Thymus (tissue), 11 donors: ENCODE results near the gene LIN54. TPM values are rescaled to one million over a fixed set of nuclear protein-coding genes. Genes with fewer than 3 reads are reported as not detected.
"Not testable (repeated sequence)": the region's sequence is repeated elsewhere in the genome, so short reads cannot be mapped to it uniquely, and the experiment has no call there.

Experiments used
- DNase-seq, 9 donors: peaks; one replicate each; pipeline ENCODE4 v3.0.0-alpha.2; 2013; ENCODE audit warnings: low spot score in 9 of 9, low read depth in 6 of 9, missing footprints in 1 of 9
- H3K27ac ChIP-seq, 2 donors: one replicate each; pipeline ENCODE4 v1.5.1; 2013; ENCODE audit warnings: control low read depth in 1 of 2, low read depth in 1 of 2, low read length in 1 of 2, mild to moderate bottlenecking in 1 of 2, moderate library complexity in 1 of 2
- H3K27me3 ChIP-seq, 2 donors: one replicate each; pipeline ENCODE4 v1.5.1; 2013; ENCODE audit warnings: low read length in 1 of 2; ENCODE audit not compliant: control insufficient read depth in 2 of 2, insufficient read depth in 1 of 2
- H3K36me3 ChIP-seq, 2 donors: one replicate each; pipeline ENCODE4 v1.5.1; 2013; ENCODE audit warnings: low read length in 1 of 2, mild to moderate bottlenecking in 1 of 2, moderate library complexity in 1 of 2; ENCODE audit not compliant: control insufficient read depth in 2 of 2, insufficient read depth in 2 of 2
- H3K4me1 ChIP-seq, 2 donors: one replicate each; pipeline ENCODE4 v1.5.1; 2013; ENCODE audit warnings: low read length in 2 of 2; ENCODE audit not compliant: control insufficient read depth in 2 of 2, insufficient read depth in 2 of 2
- H3K4me3 ChIP-seq, 2 donors: one replicate each; pipeline ENCODE4 v1.5.1; 2013; ENCODE audit warnings: low read length in 2 of 2, control low read depth in 1 of 2, mild to moderate bottlenecking in 1 of 2
- H3K9me3 ChIP-seq, 2 donors: one replicate each; pipeline ENCODE4 v1.5.1; 2013; ENCODE audit warnings: low read length in 1 of 2, mild to moderate bottlenecking in 1 of 2; ENCODE audit not compliant: control insufficient read depth in 2 of 2, insufficient read depth in 1 of 2
- WGBS: extraction: QIAGEN DNeasy Blood & Tissue Kit; methylation state at CpG from one replicate; pipeline ENCODE4 v1.1.7; 2013; 5-methylcytosine and 5-hydroxymethylcytosine counted together
- polyA plus RNA-seq: library from polyadenylated mRNA; stranded (reverse); fragments of 200-250 nt; gene quantifications from one replicate; pipeline ENCODE4 v1.2.3, GENCODE V29; 2013
- total RNA-seq: library from RNA; stranded (reverse); fragments of 120-200 nt; gene quantifications from one replicate; pipeline ENCODE4 v1.2.4, GENCODE V29; 2013
- donor health status: healthy.

The LIN54 gene
- total and polyA plus RNA-seq, 2 donors = 5.6 to 17.4 TPM

DNA sequence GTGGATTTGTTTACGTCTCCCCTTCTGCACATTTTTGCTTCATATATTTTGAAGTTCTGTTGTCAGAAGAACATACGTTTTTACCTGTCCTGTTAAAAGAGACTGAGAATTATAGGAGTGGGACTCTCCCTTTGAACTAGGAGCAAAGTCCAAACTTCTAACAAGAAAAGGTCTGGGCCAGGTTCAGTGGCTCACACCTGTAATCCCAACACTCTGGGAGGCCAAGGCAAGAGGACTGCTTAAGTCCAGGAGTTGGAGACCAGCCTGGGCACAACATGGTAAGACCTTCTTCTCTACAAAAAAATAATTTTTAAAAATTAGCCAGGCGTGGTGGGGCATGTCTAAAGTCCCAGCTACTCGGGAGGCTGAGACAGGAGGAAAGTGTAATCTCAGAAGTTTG is 15.8 kb downstream of the LIN54 start:
- 73% methylated on average over 4 of the region's 4 CpGs for WGBS
- H3K4me1 ChIP-seq = peaks cover 5% of the 10 kb centered on the region in 2 donors
- peaks cover 0 to 3% of the 10 kb centered on the region in 2 donors for H3K36me3 ChIP-seq
- H3K27ac ChIP-seq = no peak overlapping the region
- no peak overlapping the region for H3K4me3 ChIP-seq
- no peaks in the 10 kb centered on the region for H3K9me3 ChIP-seq
- no peaks in the 10 kb centered on the region for H3K27me3 ChIP-seq
- no peak for DNase-seq

DNA sequence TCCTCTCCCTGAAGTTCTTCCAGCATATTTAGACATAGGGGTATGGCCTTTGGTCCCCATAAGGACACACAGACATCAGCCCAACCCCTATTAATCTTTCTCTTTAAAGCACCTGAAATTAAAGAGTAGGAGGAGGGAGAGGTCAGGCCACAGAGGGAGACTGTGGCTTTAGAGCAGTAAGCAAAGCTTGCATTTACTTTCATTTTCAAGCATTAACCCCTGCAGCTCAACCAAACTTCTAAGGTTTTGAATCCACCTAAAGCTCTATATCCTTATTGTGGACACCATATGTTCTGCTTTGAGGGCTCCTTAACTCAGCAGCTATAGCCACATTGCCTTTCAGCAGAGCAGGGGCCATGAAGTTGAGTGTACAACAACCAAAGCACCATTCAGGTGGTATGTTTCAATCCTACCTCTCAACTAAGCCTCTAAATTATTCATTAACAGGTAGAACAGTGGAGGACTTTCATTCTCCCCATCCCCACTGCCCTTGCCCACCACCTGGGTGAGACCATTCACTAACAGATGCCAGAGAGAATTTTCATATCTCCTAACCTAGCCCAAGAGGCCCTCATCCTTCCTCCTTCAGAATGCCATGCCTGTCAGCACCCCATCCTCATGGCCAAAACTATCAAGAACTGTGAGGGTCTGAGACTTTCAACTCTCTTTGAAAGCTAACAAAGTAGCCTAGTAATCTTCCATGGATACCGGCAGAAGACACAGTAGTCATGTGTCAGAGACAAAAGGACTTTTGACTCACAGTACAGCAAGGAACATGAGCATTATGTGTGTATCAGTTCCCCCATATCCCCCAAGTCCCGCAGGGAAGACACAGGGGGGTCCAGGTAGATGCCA is 20.8 kb downstream of the LIN54 start:
- H3K27me3 ChIP-seq = no peaks in the 10 kb centered on the region
- peak overlapping the region in 1 of 2 donors; percentile 69 for H3K27ac ChIP-seq
- H3K36me3 ChIP-seq = no peaks in the 10 kb centered on the region
- peak in 2 of 9 donors; percentile 20 to 53 for DNase-seq
- H3K4me3 ChIP-seq = peak overlapping the region in 1 of 2 donors; percentile 12
- no peaks in the 10 kb centered on the region for H3K9me3 ChIP-seq
- peaks cover 10 to 11% of the 10 kb centered on the region in 2 donors for H3K4me1 ChIP-seq
- WGBS = 98% methylated on average over 2 of the region's 2 CpGs

DNA sequence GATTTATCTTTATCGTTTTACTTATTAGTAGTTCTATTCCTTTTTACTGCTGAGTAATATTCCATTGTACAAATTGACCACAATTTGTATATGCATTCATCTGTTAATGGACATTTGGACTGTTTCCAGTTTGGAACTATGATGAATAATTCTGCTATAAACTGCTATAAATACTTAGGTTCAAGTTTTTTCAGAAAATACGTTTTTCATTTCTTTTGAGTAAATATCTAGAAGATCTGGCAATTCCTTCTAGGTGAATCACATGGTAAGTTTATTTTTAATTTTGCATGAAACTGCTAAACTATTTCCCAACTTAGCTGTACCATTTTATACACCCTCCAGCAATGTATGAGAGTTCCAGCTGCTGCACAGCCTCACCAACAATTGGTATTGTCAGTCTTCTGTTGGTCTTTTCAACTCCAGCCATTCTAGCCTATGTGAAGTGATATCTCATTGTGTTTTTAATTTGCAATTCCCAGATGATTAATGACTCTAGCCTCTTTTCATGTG is 22.2 kb downstream of the LIN54 start:
- no peak for DNase-seq
- Histone ChIP-seq H3K27ac (no peak overlapping the region), H3K36me3 (peaks cover 7 to 12% of the 10 kb centered on the region in 2 donors), H3K4me3 (no peak overlapping the region), H3K27me3 (no peaks in the 10 kb centered on the region), H3K9me3 (no peaks in the 10 kb centered on the region), H3K4me1 (peaks cover 10 to 11% of the 10 kb centered on the region in 2 donors)
- 96% methylated on average over 2 of the region's 2 CpGs for WGBS

DNA sequence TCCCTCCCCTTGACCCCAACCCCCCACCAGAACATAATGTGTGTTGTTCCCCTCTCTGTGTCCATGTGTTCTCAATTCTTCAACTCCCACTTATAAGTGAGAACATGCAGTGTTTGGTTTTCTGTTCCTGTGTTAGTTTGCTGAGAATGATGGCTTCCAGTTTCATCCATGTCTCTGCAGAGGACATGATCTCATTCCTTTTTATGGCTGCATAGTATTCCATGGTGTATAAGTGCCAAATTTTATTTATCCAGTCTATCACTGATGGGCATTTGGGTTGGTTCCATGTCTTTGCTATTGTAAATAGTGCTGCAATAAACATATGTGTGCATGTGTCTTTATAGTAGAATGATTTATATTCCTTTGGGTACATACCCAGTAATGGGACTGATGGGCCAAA is 23.1 kb downstream of the LIN54 start:
- not testable (repeated sequence) for H3K9me3 ChIP-seq, H3K27ac ChIP-seq, H3K4me3 ChIP-seq, H3K27me3 ChIP-seq, DNase-seq
- peaks cover 10 to 11% of the 10 kb centered on the region in 2 donors for H3K4me1 ChIP-seq
- H3K36me3 ChIP-seq = peaks cover 7 to 12% of the 10 kb centered on the region in 2 donors

DNA sequence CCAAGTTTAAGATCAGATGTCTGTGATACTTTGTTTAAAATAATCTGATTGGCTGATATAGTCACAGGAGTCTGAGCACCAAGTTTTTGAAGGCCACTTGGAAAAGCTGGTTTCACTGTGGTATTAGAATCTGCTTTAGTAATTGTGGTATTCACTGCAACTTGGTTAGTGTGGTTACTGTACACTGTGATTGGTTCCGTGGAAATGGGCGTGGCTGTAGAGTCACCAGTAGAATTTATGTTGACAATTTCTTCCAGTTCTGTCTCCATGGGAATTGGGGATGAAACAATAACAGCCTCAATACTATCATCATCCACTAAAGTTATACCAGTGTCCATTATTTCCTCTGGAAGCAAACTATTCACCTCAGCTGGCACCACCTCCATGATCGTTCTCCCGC is 26.2 kb downstream of the LIN54 start:
- no peak overlapping the region for H3K4me3 ChIP-seq
- WGBS = 99% methylated on average over 4 of the region's 4 CpGs
- no peak overlapping the region for H3K27ac ChIP-seq
- no peaks in the 10 kb centered on the region for H3K27me3 ChIP-seq
- no peak for DNase-seq
- peaks cover 12 to 17% of the 10 kb centered on the region in 2 donors for H3K36me3 ChIP-seq
- peaks cover 1 to 3% of the 10 kb centered on the region in 2 donors for H3K4me1 ChIP-seq
- no peaks in the 10 kb centered on the region for H3K9me3 ChIP-seq

DNA sequence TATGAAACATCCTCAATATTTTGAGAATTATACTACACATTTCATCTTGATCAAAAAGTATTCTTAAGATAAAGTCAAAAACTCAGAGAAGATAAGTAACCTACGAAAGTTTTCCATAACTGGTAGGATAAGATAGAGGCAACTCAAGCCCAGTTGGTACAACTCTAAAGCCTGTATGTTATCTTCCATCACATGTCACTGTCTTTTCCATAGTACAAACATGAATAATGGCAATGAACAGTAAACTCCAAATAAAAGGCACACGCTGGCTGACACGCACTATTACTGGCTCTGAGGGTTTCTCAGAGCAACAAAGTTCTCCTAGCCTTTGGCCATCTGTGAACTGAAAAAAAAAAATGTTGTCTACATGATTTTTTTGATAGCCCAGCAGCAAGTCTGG is 27.2 kb downstream of the LIN54 start:
- Histone ChIP-seq H3K36me3 (peaks cover 13 to 18% of the 10 kb centered on the region in 2 donors), H3K9me3 (no peaks in the 10 kb centered on the region), H3K27ac (no peak overlapping the region), H3K4me1 (no peaks in the 10 kb centered on the region), H3K4me3 (no peak overlapping the region), H3K27me3 (no peaks in the 10 kb centered on the region)
- DNase-seq = no peak
- 99% methylated on average over 3 of the region's 3 CpGs for WGBS

DNA sequence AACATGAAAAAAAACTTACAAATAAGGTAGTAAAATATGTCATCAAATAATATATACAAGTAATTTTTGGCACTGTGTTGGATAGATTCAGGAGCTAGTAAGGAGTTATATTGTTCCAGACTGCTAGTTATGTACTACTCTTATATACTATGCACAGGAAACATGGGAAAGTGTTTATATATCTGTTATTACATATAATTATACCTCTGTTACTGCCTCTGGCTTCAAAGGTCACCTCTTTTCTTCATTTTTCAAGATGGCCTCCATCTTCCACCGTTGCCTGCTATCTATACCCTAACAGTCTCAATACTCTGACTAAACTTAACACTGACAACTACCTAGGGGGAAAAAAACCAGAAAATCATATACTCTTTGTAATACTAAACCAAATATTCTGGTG is 29.5 kb downstream of the LIN54 start:
- DNase-seq = no peak
- peaks cover 15 to 32% of the 10 kb centered on the region in 2 donors for H3K36me3 ChIP-seq
- H3K27ac ChIP-seq = no peak overlapping the region
- WGBS = 100% methylated on average over 1 of the region's 1 CpG
- H3K4me3 ChIP-seq = no peak overlapping the region
- no peaks in the 10 kb centered on the region for H3K27me3 ChIP-seq
- H3K4me1 ChIP-seq = no peaks in the 10 kb centered on the region
- no peaks in the 10 kb centered on the region for H3K9me3 ChIP-seq

DNA sequence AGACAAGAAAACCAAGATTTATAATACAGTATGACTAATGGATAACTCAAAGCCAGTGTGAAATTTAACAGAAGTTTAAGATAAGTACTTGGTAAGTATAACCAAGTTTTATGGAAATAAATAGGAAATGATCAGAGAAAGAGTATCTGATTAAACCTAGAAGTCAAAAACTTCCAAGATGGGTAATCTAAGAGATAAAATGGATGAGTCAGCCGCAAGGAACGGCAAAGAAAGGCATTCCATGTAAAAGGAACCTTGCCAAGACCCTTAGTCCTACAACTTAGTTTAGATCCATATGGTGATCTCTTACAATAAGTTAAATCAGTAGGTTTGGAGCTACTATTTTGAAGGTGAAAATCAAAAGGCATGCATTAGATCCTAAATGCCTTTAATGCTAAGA is 34.8 kb downstream of the LIN54 start:
- Histone ChIP-seq H3K27me3 (no peaks in the 10 kb centered on the region), H3K9me3 (no peaks in the 10 kb centered on the region), H3K27ac (no peak overlapping the region), H3K4me1 (no peaks in the 10 kb centered on the region), H3K36me3 (peaks cover 6 to 35% of the 10 kb centered on the region in 2 donors), H3K4me3 (no peak overlapping the region)
- whole genome bisulfite sequencing = 98% methylated on average over 2 of the region's 2 CpGs
- DNase-seq = no peak

DNA sequence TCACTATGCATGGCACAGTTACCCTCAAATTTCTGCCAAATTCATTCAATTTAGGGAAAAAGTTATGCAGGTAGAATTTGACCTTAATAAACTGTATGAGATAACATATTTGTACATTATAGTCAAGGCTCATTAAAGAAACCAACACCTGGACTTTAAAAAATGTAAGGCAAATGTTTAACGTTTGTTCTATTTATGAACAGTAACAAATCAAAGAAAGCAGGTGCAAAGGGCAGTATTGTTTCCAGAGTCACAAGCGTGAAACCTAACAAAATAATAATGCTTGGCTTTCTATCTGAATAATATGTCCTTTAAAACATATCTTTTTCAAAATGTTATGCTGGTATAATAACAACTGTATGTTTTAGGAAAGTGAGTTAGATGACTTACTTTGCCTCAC is 41.2 kb downstream of the LIN54 start:
- H3K27me3 ChIP-seq = no peaks in the 10 kb centered on the region
- no peak overlapping the region for H3K27ac ChIP-seq
- H3K4me1 ChIP-seq = no peaks in the 10 kb centered on the region
- peaks cover 22 to 59% of the 10 kb centered on the region in 2 donors for H3K36me3 ChIP-seq
- no peak for DNase-seq
- no peaks in the 10 kb centered on the region for H3K9me3 ChIP-seq
- WGBS = 98% methylated on average over 2 of the region's 2 CpGs
- no peak overlapping the region for H3K4me3 ChIP-seq
